OCI-LY1 (cell line): ENCODE results near the gene CLK2.

ENCODE experiments used
- H2AFZ ChIP-seq: fragments of 200-600 bp; sonication (generic), shearing (Covaris generic); 2 replicates; pipeline ENCODE4 v1.6.0; 2014; ENCODE audit warnings: antibody characterized with exemption, mild to moderate bottlenecking, low read length
- H3F3A ChIP-seq: fragments of 200-600 bp; sonication (generic), shearing (Covaris generic); 2 replicates; pipeline ENCODE4 v1.6.0; 2014; ENCODE audit warnings: mild to moderate bottlenecking, antibody characterized with exemption, low read length, moderate library complexity; ENCODE audit not compliant: insufficient read depth
- H3K27ac ChIP-seq: fragments of 200-600 bp; sonication (generic); 2 replicates; pipeline ENCODE4 v1.5.1; 2014; ENCODE audit warnings: low read length, mixed run types, mild to moderate bottlenecking, low read depth; ENCODE audit not compliant: poor library complexity, severe bottlenecking
- H3K27me3 ChIP-seq: fragments of 200-600 bp; sonication (generic); 2 replicates; pipeline ENCODE4 v1.6.0; 2014; ENCODE audit warnings: antibody characterized with exemption, mild to moderate bottlenecking, low read length, moderate library complexity; ENCODE audit not compliant: insufficient read depth
- H3K36me3 ChIP-seq: fragments of 200-600 bp; sonication (generic); 2 replicates; pipeline ENCODE4 v1.6.1; 2014; ENCODE audit warnings: mild to moderate bottlenecking, antibody characterized with exemption, low read length, moderate library complexity, mixed read lengths; ENCODE audit not compliant: insufficient read depth
- H3K4me1 ChIP-seq: fragments of 200-600 bp; sonication (generic); 2 replicates; pipeline ENCODE4 v1.5.1; 2014; ENCODE audit warnings: mild to moderate bottlenecking, low read length, moderate library complexity; ENCODE audit not compliant: insufficient read depth, severe bottlenecking
- H3K4me2 ChIP-seq: fragments of 200-600 bp; sonication (generic), shearing (Covaris generic); 2 replicates; pipeline ENCODE4 v1.6.1; 2014; ENCODE audit warnings: low read length
- H3K4me3 ChIP-seq: fragments of 200-600 bp; sonication (generic); 2 replicates; pipeline ENCODE4 v1.5.1; 2014; ENCODE audit warnings: low read length, low read depth, mild to moderate bottlenecking, mixed read lengths; ENCODE audit not compliant: poor library complexity, severe bottlenecking
- H3K79me2 ChIP-seq: fragments of 200-600 bp; shearing (Covaris generic); 2 replicates; pipeline ENCODE4 v1.6.1; 2016; ENCODE audit warnings: mixed run types, low read length, mixed read lengths; ENCODE audit not compliant: insufficient read depth
- H3K9ac ChIP-seq: fragments of 200-600 bp; sonication (generic), shearing (Covaris generic); 2 replicates; pipeline ENCODE4 v1.6.1; 2014; ENCODE audit warnings: mild to moderate bottlenecking, low read length, mixed read lengths
- H3K9me2 ChIP-seq: fragments of 200-600 bp; sonication (generic), shearing (Covaris generic); 2 replicates; pipeline ENCODE4 v1.6.1; 2014; ENCODE audit warnings: low read depth, mild to moderate bottlenecking, low read length, mixed read lengths
- H3K9me3 ChIP-seq: fragments of 200-600 bp; shearing (Covaris generic); 2 replicates; pipeline ENCODE4 v1.6.1; 2014; ENCODE audit warnings: low read length, mixed read lengths
- H4K20me1 ChIP-seq: fragments of 200-600 bp; sonication (generic), shearing (Covaris generic); 2 replicates; pipeline ENCODE4 v1.6.0; 2016; ENCODE audit warnings: mild to moderate bottlenecking, low read length; ENCODE audit not compliant: insufficient read depth
- CTCF ChIP-seq: fragments of 200-600 bp; sonication (generic), shearing (Covaris generic); IDR thresholded peaks from 2 replicates; pipeline ENCODE4 v1.5.1; 2017; ENCODE audit warnings: mild to moderate bottlenecking, antibody characterized with exemption, low read length, moderate library complexity, mixed read lengths
- EZH2 ChIP-seq: fragments of 200-600 bp; sonication (generic), shearing (Covaris generic); IDR thresholded peaks from 2 replicates; pipeline ENCODE4 v1.8.0; 2017; ENCODE audit warnings: borderline replicate concordance, mixed run types, mild to moderate bottlenecking, antibody characterized with exemption, low read length, moderate library complexity, mixed read lengths

Gene CLK2

GRCh38 chr1:155309423-155310021, 36.2 kb upstream of the CLK2 start:
- Histone ChIP-seq H3K4me3 (peak overlapping the region; percentile 100), H2AFZ (no peak overlapping the region), H3K79me2 (peaks cover 24% of the 10 kb centered on the region), H3K4me2 (peak overlapping the region; percentile 90), H3K9me3 (no peaks in the 10 kb centered on the region), H3K27me3 (no peaks in the 10 kb centered on the region), H3K27ac (peak overlapping the region; percentile 96), H3K36me3 (peaks cover 51% of the 10 kb centered on the region), H4K20me1 (no peaks in the 10 kb centered on the region), H3K9ac (peak overlapping the region; percentile 100), H3K9me2 (no peaks in the 10 kb centered on the region), H3K4me1 (peaks cover 42% of the 10 kb centered on the region), H3F3A (no peaks in the 10 kb centered on the region)
- TF ChIP-seq EZH2 (no peak), CTCF (no peak; the same call in 1 of the 2 replicates)

DNA sequence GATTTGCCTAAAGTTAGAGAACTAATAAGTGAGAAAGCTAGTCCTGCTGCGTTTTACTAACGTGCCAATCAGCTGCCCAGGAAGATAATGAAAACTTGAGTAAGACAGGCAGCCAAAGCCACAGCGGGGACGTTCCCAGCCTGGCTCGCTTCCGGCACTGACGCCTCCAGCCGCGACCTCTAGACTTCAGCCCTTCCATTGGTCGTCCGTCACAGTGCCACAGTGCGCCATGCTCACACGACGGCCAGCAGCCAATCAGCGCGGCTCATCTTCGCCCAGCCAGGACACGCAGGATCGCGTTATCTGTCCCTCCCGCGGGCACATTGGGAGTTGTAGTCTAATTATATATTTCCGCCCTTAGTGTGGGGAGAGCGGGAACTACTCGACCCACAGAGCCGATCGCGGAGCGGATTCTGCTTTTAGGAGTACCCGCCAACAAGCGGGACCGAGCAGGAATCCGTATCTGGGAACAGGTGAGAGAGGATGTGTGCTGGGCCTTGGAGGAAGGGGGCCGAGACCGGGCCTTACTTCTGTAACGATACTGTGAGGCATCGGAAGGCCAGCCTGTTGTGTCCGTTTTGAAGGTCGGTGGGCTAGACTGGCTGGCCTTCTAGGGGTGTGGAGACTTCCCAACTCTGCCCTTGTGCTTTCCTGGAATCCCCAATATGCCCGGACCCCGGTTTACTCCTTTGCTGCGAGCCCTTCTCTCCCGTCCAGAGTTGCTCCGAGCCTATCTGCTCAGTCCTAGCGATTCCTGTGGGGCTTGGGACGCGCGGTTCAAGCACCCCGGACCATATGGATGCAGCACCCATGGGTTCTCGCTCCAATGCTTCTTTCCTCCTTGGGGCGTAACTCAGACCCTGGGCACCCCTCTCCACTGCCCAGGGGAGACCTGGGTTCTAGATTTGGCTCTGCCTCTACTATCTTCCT, 35.5 kb upstream of the CLK2 start, which contains the start of gene FDPS:
TSS of gene FDPS (plus strand) at position 374 of the 930 bp plus-strand sequence. CDS start 924 bp downstream, outside the sequence.
- Histone ChIP-seq H3K4me2 (peak within 1 kb of the TSS; percentile 90), H3K9me3 (no peaks in the 10 kb centered on the region), H3K79me2 (peaks cover 24% of the 10 kb centered on the region), H3K4me1 (peaks cover 44% of the 10 kb centered on the region), H3K9me2 (no peaks in the 10 kb centered on the region), H3K9ac (peak within 1 kb of the TSS; percentile 100), H4K20me1 (no peaks in the 10 kb centered on the region), H3K36me3 (peaks cover 44% of the 10 kb centered on the region), H3F3A (no peaks in the 10 kb centered on the region), H3K27me3 (no peaks in the 10 kb centered on the region), H2AFZ (no peak within 1 kb of the TSS), H3K27ac (peak within 1 kb of the TSS; percentile 96), H3K4me3 (peak within 1 kb of the TSS; percentile 100)
- TF ChIP-seq CTCF, result no peak
- no peak for TF ChIP-seq EZH2

DNA sequence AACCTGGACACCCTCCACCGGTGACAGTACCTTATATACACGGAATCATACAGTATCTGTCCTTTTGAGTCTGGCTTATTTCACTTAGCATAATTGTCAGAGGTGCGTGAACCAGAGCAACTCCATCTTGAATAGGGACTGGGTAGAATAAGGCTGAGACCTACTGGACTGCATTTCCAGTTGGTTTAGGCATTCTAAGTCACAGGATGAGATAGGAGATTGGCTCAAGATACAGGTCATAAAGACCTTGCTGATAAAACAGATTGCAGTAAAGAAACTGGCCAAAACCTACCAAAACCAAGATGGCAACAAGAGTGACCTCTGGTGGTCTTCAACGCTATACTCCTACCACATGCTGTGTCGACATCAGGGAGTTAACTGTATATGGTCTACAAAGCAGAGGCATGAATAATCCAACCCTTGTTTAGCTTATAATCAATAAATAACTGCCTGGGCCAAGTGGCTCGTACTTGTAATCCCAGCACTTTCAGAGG, 34.0 kb upstream of the CLK2 start:
- Histone ChIP-seq H3K4me3 (peak overlapping the region; percentile 100), H3K4me2 (peak overlapping the region; percentile 90; the same call in 1 of the 2 replicates), H4K20me1 (no peaks in the 10 kb centered on the region), H3K79me2 (peaks cover 24% of the 10 kb centered on the region), H3K4me1 (peaks cover 44% of the 10 kb centered on the region), H3F3A (no peaks in the 10 kb centered on the region), H3K9ac (peak overlapping the region; percentile 67; the same call in 1 of the 2 replicates), H3K36me3 (peaks cover 31% of the 10 kb centered on the region), H3K9me2 (no peaks in the 10 kb centered on the region), H3K9me3 (no peaks in the 10 kb centered on the region), H3K27me3 (no peaks in the 10 kb centered on the region), H3K27ac (peak overlapping the region; percentile 96), H2AFZ (no peak overlapping the region)
- peak; percentile 64 for TF ChIP-seq CTCF
- no peak for TF ChIP-seq EZH2
